Astrocyte of the cerebellum (primary cell): Measurements from ENCODE around the gene SLC30A7.

Experiments used
- DNase-seq: peaks from one replicate; pipeline ENCODE4 v3.0.0-alpha.2; 2011; ENCODE audit warnings: low read depth
- H3K4me3 ChIP-seq: 2 replicates; pipeline ENCODE4 v1.5.1; 2011; ENCODE audit warnings: mild to moderate bottlenecking, low read depth, low read length, moderate library complexity
- in situ Hi-C: cut with HindIII; loops from 2 replicates; pipeline ENCODE4 v1.10.0; 2017; ENCODE audit warnings: low sequenced_read_pairs
- TF ChIP-seq, protein P1 (sequence below): IDR thresholded peaks from 2 replicates; pipeline ENCODE4 v1.5.1; 2012; ENCODE audit warnings: low read length, low read depth, moderate library complexity, mild to moderate bottlenecking; ENCODE audit errors: missing control alignments

Gene SLC30A7

DNA sequence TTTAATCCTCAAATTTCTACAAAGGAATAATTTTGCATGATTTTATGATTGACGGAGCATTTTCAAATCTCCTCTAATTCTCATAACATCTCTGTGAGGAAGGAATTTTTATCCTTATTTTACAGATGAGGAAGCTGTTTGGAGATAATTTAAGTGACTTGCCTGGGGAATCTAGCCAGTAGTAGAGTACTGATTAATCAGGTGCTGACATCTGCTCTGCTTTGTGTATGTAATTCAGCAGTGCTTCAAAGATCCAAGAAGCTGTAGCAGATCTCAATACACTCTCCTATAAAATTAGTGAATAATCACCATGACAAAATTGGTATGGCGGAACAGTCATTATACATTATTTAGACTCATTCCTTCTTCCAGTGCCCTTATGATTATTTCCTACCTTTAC is 83.7 kb downstream of the SLC30A7 start:
- no peak for DNase-seq
- no peak overlapping the region for H3K4me3 ChIP-seq
- TF ChIP-seq, protein P1, sequence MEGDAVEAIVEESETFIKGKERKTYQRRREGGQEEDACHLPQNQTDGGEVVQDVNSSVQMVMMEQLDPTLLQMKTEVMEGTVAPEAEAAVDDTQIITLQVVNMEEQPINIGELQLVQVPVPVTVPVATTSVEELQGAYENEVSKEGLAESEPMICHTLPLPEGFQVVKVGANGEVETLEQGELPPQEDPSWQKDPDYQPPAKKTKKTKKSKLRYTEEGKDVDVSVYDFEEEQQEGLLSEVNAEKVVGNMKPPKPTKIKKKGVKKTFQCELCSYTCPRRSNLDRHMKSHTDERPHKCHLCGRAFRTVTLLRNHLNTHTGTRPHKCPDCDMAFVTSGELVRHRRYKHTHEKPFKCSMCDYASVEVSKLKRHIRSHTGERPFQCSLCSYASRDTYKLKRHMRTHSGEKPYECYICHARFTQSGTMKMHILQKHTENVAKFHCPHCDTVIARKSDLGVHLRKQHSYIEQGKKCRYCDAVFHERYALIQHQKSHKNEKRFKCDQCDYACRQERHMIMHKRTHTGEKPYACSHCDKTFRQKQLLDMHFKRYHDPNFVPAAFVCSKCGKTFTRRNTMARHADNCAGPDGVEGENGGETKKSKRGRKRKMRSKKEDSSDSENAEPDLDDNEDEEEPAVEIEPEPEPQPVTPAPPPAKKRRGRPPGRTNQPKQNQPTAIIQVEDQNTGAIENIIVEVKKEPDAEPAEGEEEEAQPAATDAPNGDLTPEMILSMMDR = no peak
- in situ Hi-C loops = no loop called here

DNA sequence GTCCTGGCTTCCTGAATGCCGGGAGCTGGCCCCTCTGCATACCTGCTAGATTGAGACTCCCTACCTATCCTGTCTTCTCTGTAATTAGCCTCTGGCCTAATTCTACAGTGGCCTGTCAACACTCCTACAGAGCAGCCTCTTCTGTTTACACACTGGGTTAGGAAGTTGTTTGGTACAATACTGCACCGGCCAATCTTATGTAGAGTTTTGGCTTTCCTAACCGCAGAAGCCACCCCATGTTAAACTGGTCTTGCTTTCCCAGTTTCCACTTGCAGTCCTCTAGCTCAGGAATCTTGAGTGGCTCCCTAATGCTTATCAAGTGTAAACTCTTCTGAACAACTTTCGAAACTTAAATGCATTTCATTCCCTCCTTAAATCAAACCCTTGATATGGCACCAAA is 86.9 kb downstream of the SLC30A7 start:
- no peak for DNase-seq
- H3K4me3 ChIP-seq = no peak overlapping the region
- in situ Hi-C loops = no loop called here
- TF ChIP-seq, protein P1 = no peak

DNA sequence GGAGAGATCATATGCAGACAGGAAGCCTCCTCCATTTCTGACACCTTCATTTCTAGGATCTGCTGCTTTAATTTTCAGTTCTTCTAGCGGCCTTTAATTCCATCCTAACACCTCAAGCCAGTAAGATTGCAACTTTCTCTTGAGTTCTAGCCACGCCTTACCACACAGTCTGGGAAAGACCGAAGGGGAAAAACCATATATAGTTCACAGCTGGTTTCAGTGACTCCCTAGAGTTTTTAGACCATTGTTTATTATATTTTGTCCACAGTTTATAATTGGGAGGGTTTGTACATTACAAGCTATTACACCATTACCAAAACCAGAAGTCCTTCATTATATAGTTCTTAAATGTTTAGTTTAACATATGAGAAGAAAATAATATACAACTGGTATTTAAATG is 92.2 kb downstream of the SLC30A7 start:
- DNase-seq = no peak
- in situ Hi-C loops = no loop called here
- no peak overlapping the region for H3K4me3 ChIP-seq
- TF ChIP-seq, protein P1 = no peak

DNA sequence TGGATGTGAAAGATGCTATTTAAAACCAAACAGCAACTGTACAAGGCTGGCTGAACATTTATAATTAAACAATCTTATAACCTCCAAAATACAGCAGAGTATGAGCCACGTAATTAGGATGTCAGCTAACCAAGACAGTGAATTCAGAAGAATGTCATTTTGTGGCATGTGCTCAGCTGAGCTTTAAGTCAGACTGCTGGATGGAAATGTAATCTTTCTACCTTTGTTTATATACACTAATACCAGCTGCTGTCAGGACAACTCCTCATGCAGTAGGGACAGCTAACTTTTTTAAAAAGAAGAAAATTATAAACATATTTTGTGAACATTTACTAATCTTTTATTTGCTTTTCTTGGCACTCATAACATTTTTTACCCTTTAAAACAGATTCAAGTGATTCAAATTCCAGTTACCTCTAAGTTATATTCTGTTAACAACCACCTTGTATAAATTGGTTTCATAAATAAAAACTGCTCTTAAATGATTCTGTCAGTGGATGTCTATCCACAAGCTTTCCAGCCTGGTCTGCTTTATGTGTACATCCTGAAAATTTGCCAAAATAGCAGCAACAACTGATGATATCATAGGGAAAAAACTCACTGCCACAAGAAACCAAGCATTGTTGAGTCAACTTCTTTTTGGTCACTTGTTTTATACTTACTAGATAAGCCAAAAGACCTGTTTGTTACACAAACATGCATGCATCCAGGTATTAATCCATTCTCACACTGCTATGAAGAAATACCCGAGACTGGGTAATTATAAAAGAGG is 93.6 kb downstream of the SLC30A7 start:
- DNase-seq = peak; percentile 71
- in situ Hi-C loops = no loop called here
- TF ChIP-seq, protein P1 = no peak
- H3K4me3 ChIP-seq = no peak overlapping the region

DNA sequence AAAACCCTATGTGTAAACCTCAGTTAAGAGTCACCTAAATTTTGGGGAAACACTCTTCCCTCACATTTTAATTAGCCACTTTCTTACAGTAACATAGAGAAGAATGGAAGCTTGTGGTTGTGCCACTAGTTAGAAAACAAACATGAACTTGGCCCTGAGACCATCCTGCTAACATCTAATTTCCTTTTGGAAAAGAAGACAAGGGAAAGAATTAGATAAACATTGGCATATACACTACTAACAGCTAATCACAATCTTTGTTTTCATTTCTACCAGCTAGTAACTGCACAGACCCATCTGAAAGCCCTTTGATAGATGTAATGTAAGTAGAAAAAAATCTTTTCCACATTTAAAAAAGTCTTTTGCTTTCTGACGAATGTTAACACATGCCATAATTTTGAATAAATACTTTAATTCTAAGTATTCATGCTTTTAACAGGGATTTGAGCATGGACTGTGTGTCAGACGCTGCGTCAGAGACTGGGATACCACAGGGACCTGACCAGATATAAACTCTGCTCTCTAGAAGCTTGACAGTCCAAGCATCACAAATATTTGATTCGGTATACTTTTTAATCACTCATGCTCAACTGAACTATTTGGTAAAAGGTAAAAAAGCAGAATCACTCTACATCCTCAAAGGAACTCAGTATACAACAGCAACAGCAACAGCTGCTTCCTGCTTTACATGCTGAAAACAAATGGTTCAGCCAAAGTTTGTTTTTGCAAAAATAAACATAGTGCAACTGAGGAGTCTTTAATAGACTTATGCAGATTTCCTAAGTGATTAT is 99.5 kb downstream of the SLC30A7 start:
- in situ Hi-C loops = no loop called here
- no peak overlapping the region for H3K4me3 ChIP-seq
- TF ChIP-seq, protein P1 = no peak
- no peak for DNase-seq

GRCh38 chr1:100998426-100998825 is 102.5 kb downstream of the SLC30A7 start:
- H3K4me3 ChIP-seq = no peak overlapping the region
- in situ Hi-C loops = no loop called here
- TF ChIP-seq, protein P1 = no peak
- DNase-seq = no peak
